HG03442 (cell line): ENCODE measurements around the gene RANBP3L.
"Not testable (repeated sequence)": the region's sequence is repeated elsewhere in the genome, so short reads cannot be mapped to it uniquely, and the experiment has no call there.

Experiments
- ATAC-seq: cut with Tn5 transposase; IDR thresholded peaks from one replicate; pipeline ENCODE4 v1.9.1; 2021; ENCODE audit warnings: mild to moderate bottlenecking, moderate library complexity; ENCODE audit not compliant: unreplicated experiment

Gene RANBP3L

GRCh38 chr5:36297653-36298052, 4.0 kb downstream of the RANBP3L start:
- no peak for ATAC-seq

- no peak for ATAC-seq
These were observed 15.7 kb downstream of the RANBP3L start for GRCh38 chr5:36285837-36286615.

DNA sequence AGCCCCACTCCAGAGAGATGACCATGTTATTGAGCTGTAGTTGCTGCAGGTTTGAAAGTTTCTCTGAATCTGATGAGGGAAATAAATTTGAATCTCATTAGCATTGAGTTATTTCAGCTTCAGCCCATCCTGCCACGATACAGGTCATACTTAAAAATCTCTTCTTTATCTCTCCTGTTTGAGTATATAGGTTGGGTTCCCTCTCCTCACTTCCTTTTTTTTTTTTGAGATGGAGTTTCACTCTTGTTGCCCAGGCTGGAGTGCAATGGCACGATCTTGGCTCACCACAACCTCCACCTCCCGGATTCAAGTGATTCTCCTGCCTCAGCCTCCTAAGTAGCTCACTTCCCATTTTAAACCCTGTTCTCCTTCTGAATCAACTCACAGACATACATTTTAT, 17.9 kb downstream of the RANBP3L start:
- not testable (repeated sequence) for ATAC-seq

GRCh38 chr5:36281626-36282025, 20.1 kb downstream of the RANBP3L start:
- no peak for ATAC-seq

GRCh38 chr5:36279054-36279698, 22.5 kb downstream of the RANBP3L start:
- ATAC-seq: no peak

GRCh38 chr5:36277521-36278176, 24.1 kb downstream of the RANBP3L start:
- no peak for ATAC-seq

GRCh38 chr5:36276864-36277263, 24.8 kb downstream of the RANBP3L start:
- ATAC-seq: no peak

DNA sequence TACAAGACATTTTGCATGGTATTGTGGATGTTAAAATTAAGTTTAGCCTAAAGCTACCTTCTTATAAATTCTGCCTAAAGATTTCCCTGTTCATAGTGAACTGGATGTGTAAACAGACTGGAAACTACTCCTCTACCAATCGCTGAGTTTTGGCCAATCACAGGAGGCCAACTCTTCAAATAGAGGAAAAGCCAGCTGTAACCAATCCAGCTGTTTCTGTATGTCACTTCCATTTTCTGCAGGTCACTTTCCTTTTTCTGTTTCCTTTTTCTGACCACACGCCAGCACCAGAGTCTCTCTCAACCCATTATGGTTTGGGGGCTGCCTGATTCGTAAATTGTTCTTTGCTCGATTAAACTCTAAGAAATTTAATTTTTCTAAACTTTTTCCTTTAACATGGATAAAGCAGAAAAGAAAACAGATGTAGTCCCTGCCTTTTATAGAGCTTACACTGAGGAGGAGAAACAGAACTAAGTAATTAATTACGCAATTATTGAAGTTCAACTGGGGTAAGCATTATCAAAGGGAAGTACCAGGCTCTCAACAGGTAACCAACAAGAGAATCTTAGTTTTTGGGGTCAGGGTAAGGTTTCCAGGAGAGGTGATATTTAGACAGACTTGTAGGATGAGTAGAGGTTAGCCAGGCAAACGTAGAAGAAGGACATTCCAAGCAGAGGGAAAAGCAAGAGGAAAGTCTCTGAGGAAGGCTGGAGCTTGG, 27.7 kb downstream of the RANBP3L start:
- no peak for ATAC-seq

DNA sequence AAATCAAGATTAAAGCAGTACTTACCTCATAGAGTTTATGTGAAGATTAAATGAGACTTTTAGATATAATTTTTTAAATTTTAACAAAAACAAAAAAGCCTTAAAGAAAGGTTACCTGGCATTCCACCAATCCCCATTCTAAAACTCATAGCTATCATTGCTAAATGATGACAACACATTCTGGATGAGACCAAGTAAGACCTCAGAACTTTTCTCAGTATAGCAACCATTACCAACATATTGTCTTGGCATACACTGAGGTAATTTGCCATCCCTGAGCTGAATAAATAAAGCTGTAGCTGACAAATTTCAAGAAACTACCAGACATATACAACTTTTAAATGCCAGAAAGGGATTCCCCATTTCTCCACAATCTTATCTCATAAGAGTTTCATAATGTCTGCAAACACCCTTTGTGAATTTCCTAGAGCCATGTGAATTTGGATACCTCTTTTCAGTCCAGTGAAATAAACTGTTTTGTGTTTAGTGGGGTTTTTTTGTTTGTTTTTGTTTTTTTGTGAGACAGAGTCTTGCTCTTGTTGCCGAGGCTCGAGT, 29.5 kb downstream of the RANBP3L start:
- ATAC-seq: no peak

DNA sequence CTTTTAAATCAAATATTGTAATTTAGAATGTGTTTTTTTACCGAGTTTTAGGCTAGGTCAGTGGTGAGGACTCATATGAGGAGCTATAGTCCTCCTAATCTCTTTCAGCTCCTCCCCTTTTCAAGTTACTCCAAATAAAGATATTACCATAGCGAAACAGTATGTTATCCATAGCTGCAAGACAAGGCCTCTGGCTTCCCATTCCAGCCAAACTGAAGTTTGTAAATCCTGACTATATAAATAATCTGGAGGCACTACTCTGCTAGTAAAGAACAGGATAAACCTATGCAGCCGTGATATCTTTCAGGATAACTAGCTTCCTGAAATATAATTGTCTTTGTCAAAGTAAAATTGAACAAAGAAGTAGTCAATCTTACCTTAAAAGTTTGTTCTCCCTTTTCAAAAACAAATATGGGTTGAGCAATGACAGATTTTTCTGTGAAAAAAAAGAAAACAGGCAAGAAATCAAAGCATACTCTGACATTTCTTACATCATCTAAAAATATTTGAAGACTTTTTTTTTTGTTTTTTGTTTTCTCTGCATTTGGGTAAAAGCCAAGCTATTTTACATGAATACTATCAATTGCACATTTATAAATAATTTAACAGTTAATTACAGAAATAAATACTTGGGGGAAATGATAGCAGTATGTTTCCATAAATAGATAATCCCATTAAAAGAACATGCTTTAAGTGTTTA, 30.7 kb downstream of the RANBP3L start:
- ATAC-seq: no peak

GRCh38 chr5:36270175-36270574, 31.5 kb downstream of the RANBP3L start:
- ATAC-seq: no peak

DNA sequence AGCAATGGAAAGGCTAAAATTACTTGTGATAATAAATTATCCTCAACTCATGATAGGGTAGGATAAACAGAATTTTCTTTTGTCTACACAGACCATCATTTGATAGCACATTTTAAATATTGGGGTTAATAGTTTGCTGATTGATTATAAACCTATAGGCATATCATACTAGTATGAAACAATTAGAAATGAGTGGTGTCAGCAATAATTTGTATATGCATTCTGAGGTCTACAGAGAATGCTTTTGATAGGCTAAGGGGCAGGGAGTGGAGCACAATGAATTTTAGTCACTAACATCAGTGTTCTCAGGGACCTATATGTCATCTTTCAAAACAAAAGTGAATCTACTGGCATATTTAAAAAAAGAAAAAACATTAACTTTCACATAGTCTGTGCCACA, 32.2 kb downstream of the RANBP3L start:
- ATAC-seq: no peak

- ATAC-seq: no peak
These were observed 33.8 kb downstream of the RANBP3L start for GRCh38 chr5:36267905-36268304.

DNA sequence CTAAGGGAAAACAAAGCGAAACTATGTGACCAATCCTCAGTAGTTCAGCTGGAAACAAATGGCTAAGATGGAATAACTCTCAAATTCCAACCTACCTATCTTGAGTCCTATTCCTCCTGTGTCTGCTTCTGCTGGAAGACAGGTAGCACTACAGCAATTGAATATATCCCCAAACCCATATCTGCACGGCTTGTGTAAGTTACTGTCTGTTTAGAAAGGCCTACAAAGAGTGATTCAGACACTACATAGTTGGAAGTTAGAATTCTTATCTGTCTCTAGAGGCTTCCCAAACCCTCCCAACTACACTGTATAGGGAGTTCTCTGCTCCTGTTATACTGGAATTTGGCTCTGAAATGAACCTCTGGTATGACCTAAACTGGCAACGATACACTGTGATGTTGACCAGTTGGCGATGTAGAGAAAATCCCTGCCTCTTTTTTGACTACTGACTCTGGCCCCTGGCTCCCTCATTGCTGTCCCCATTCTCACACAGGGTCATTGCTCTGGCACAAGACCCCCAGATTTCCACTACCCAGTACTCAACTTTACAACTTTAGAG, 37.4 kb downstream of the RANBP3L start:
- ATAC-seq: no peak

- ATAC-seq: no peak
These were observed 40.5 kb downstream of the RANBP3L start for GRCh38 chr5:36261186-36261585.

- no peak for ATAC-seq
These were observed 48.1 kb downstream of the RANBP3L start for GRCh38 chr5:36253575-36253974.

- no peak for ATAC-seq
These were observed 48.9 kb downstream of the RANBP3L start for GRCh38 chr5:36252722-36253365.

DNA sequence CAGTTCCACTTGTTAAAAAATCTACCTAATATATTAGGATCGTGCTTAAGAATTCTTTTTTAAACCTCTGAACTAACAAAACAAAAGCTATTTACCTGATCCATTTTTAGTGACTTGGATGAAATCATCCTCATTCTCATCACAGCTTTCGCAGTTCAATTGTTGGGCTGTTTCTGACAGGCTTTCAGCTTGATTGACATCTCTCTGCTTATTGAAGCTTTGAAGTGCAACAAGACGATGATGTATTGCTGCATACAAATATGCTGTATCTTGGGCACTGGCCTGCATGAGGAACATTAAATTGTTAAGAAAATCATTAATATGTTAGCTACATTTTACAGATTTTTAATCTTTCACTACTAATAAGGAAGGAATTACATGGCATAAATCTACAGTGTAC, 50.5 kb downstream of the RANBP3L start:
- ATAC-seq: no peak

- no peak for ATAC-seq
These were observed 51.3 kb downstream of the RANBP3L start for GRCh38 chr5:36250427-36250826.
